Neural cell (in vitro differentiated cells): Measurements from ENCODE around the gene GPR42. TPM values are rescaled to one million over a fixed set of nuclear protein-coding genes. Genes with fewer than 3 reads are reported as not detected.

ENCODE experiments used
- H2AFZ ChIP-seq: fragments of 200-600, 300-800 bp; sonication (generic), shearing (Covaris generic); 2 replicates; pipeline ENCODE4 v1.6.0; 2014; ENCODE audit warnings: low read depth, mild to moderate bottlenecking, antibody characterized with exemption, low read length, moderate library complexity
- H3F3A ChIP-seq: fragments of 200-600 bp; shearing (Covaris generic); 2 replicates; pipeline ENCODE4 v1.6.1; 2016; ENCODE audit warnings: mild to moderate bottlenecking, moderate library complexity, mixed read lengths, antibody characterized with exemption, low read length; ENCODE audit not compliant: insufficient read depth, poor library complexity, severe bottlenecking
- H3K27ac ChIP-seq: fragments of 200-600, 300-800 bp; sonication (generic), shearing (Covaris generic); 2 replicates; pipeline ENCODE4 v1.5.1; 2014; ENCODE audit warnings: mild to moderate bottlenecking, low read length, moderate library complexity
- H3K27me3 ChIP-seq: fragments of 300-800, 200-600 bp; sonication (generic), shearing (Covaris generic); 2 replicates; pipeline ENCODE4 v1.6.0; 2014; ENCODE audit warnings: mild to moderate bottlenecking, low read depth, low read length, moderate library complexity; ENCODE audit not compliant: insufficient read depth
- H3K36me3 ChIP-seq: fragments of 300-800, 200-600 bp; sonication (generic), shearing (Covaris generic); 2 replicates; pipeline ENCODE4 v1.5.1; 2014; ENCODE audit warnings: mild to moderate bottlenecking, antibody characterized with exemption, low read length, moderate library complexity; ENCODE audit not compliant: insufficient read depth
- H3K4me2 ChIP-seq: fragments of 300-800, 200-600 bp; sonication (generic), shearing (Covaris generic); 2 replicates; pipeline ENCODE4 v1.6.0; 2014; ENCODE audit warnings: mild to moderate bottlenecking, low read length
- H3K4me3 ChIP-seq: fragments of 300-800, 200-600 bp; sonication (generic), shearing (Covaris generic); 2 replicates; pipeline ENCODE4 v1.5.1; 2014; ENCODE audit warnings: mild to moderate bottlenecking, low read length, moderate library complexity
- H3K79me2 ChIP-seq: fragments of 200-600 bp; shearing (Covaris generic); replicated peaks from 2 replicates; pipeline ENCODE4 v1.6.0; 2014; ENCODE audit warnings: mild to moderate bottlenecking, low read length, moderate library complexity; ENCODE audit not compliant: insufficient read depth
- H3K9ac ChIP-seq: fragments of 300-800, 200-600 bp; sonication (generic), shearing (Covaris generic); 2 replicates; pipeline ENCODE4 v1.6.1; 2016; ENCODE audit warnings: mild to moderate bottlenecking, low read length, mixed read lengths
- H3K9me2 ChIP-seq: fragments of 200-600 bp; shearing (Covaris generic); 2 replicates; pipeline ENCODE4 v1.6.1; 2016; ENCODE audit warnings: mild to moderate bottlenecking, low read length, mixed read lengths; ENCODE audit not compliant: insufficient read depth
- H3K9me3 ChIP-seq: fragments of 200-600, 300-800 bp; sonication (generic), shearing (Covaris generic); 2 replicates; pipeline ENCODE4 v1.6.1; 2016; ENCODE audit warnings: mild to moderate bottlenecking, mixed run types, low read length, moderate library complexity, mixed read lengths
- H4K20me1 ChIP-seq: fragments of 200-600 bp; shearing (Covaris generic); 2 replicates; pipeline ENCODE4 v1.6.1; 2016; ENCODE audit warnings: mild to moderate bottlenecking, mixed run types; ENCODE audit not compliant: insufficient read depth
- EP300 ChIP-seq: fragments of 450-650 bp; conservative IDR thresholded peaks from 2 replicates; pipeline ENCODE4 v1.6.1; 2014; ENCODE audit warnings: antibody characterized with exemption, mild to moderate bottlenecking, moderate library complexity; ENCODE audit not compliant: poor library complexity, severe bottlenecking
- EZH2 ChIP-seq: fragments of 200-600, 300-800 bp; shearing (Covaris generic), sonication (generic); IDR thresholded peaks from 2 replicates; pipeline ENCODE4 v1.6.1; 2014; ENCODE audit warnings: antibody characterized with exemption, low read length, borderline replicate concordance, mild to moderate bottlenecking; ENCODE audit not compliant: insufficient read depth, poor library complexity, severe bottlenecking
- MXI1 ChIP-seq: fragments of 450-650 bp; conservative IDR thresholded peaks from 2 replicates; pipeline ENCODE4 v1.6.1; 2014; ENCODE audit warnings: antibody characterized with exemption, mild to moderate bottlenecking; ENCODE audit not compliant: poor library complexity, severe bottlenecking
- POLR2AphosphoS5 ChIP-seq: IDR thresholded peaks from 2 replicates; pipeline ENCODE4 v1.6.1; 2012
- RAD21 ChIP-seq: fragments of 450-650 bp; conservative IDR thresholded peaks from 2 replicates; pipeline ENCODE4 v1.6.1; 2014; ENCODE audit warnings: antibody characterized with exemption, mild to moderate bottlenecking, moderate library complexity
- SMC3 ChIP-seq: fragments of 450-650 bp; conservative IDR thresholded peaks from 2 replicates; pipeline ENCODE4 v1.6.1; 2014; ENCODE audit warnings: antibody characterized with exemption, mild to moderate bottlenecking, moderate library complexity; ENCODE audit not compliant: poor library complexity
- TAF1 ChIP-seq: IDR thresholded peaks from 2 replicates; pipeline ENCODE4 v1.6.1; 2012; ENCODE audit warnings: low read depth
- polyA plus RNA-seq: library from polyadenylated mRNA; depleted of rRNA; stranded (reverse); fragments of >200 nt; gene quantifications from 2 replicates; pipeline ENCODE4 v1.2.3, GENCODE V29; 2014
- TF ChIP-seq, protein P1 (sequence below): fragments of 450-650 bp; IDR thresholded peaks from 2 replicates; pipeline ENCODE4 v1.5.1; 2014; ENCODE audit warnings: antibody characterized with exemption, mild to moderate bottlenecking, moderate library complexity; ENCODE audit not compliant: poor library complexity, severe bottlenecking
- TF ChIP-seq, protein P2 (sequence below): IDR thresholded peaks from 2 replicates; pipeline ENCODE4 v1.6.1; 2012; ENCODE audit warnings: borderline replicate concordance

The GPR42 gene
- polyA plus RNA-seq, 1 donor from 2014 or later: not detected

DNA sequence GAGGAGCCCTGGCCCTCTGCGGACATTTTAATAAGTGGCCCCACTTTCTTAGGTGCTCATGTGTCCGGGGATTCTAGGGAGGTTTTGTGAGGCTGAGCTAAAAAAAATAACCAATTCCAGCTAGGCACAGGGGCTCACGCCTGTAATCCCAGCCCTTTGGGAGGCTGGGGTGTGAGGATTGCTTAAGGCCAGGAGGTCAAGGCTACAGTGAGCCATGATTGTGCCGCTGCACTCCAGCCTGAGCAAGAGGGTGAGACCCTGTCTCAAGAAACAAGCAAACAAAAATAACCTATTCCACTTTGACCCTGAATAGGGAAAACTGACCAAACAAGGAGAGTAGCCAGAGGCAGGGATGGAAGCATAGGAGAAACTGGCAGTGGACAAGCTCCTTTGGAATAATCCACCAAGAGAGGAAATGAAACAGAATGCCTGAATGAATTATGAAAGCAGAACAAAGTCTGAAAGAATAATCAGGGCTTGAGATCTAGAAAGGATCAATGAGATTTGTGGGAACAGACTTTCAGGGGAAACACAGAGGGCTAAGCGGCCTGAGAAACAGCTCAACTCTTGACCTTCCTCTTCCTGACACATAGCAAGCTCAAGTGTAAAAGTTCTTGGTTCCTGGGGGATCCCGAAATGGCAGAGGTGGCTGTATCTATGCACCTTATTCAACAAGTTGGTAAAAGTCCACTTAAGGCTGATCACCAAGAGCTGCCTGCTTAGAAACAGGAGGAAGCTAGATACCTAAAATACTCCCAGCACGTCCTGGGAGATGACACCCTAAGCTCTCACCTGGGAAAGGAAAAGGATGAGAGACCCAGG lies 47.1 kb downstream of the GPR42 start:
- no peaks in the 10 kb centered on the region for H3K36me3 ChIP-seq
- H3K27me3 ChIP-seq: no peaks in the 10 kb centered on the region
- no peak overlapping the region for H3K27ac ChIP-seq
- H3K9me3 ChIP-seq: no peaks in the 10 kb centered on the region
- no peak overlapping the region for H2AFZ ChIP-seq
- no peak overlapping the region for H3K9ac ChIP-seq
- no peaks in the 10 kb centered on the region for H3K9me2 ChIP-seq
- no peaks in the 10 kb centered on the region for H3K79me2 ChIP-seq
- H4K20me1 ChIP-seq: no peaks in the 10 kb centered on the region
- no peak overlapping the region for H3K4me3 ChIP-seq
- H3K4me2 ChIP-seq: no peak overlapping the region
- TF ChIP-seq, protein P1, sequence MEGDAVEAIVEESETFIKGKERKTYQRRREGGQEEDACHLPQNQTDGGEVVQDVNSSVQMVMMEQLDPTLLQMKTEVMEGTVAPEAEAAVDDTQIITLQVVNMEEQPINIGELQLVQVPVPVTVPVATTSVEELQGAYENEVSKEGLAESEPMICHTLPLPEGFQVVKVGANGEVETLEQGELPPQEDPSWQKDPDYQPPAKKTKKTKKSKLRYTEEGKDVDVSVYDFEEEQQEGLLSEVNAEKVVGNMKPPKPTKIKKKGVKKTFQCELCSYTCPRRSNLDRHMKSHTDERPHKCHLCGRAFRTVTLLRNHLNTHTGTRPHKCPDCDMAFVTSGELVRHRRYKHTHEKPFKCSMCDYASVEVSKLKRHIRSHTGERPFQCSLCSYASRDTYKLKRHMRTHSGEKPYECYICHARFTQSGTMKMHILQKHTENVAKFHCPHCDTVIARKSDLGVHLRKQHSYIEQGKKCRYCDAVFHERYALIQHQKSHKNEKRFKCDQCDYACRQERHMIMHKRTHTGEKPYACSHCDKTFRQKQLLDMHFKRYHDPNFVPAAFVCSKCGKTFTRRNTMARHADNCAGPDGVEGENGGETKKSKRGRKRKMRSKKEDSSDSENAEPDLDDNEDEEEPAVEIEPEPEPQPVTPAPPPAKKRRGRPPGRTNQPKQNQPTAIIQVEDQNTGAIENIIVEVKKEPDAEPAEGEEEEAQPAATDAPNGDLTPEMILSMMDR: no peak
- TF ChIP-seq TAF1: no peak
- TF ChIP-seq SMC3: no peak
- TF ChIP-seq, protein P2, sequence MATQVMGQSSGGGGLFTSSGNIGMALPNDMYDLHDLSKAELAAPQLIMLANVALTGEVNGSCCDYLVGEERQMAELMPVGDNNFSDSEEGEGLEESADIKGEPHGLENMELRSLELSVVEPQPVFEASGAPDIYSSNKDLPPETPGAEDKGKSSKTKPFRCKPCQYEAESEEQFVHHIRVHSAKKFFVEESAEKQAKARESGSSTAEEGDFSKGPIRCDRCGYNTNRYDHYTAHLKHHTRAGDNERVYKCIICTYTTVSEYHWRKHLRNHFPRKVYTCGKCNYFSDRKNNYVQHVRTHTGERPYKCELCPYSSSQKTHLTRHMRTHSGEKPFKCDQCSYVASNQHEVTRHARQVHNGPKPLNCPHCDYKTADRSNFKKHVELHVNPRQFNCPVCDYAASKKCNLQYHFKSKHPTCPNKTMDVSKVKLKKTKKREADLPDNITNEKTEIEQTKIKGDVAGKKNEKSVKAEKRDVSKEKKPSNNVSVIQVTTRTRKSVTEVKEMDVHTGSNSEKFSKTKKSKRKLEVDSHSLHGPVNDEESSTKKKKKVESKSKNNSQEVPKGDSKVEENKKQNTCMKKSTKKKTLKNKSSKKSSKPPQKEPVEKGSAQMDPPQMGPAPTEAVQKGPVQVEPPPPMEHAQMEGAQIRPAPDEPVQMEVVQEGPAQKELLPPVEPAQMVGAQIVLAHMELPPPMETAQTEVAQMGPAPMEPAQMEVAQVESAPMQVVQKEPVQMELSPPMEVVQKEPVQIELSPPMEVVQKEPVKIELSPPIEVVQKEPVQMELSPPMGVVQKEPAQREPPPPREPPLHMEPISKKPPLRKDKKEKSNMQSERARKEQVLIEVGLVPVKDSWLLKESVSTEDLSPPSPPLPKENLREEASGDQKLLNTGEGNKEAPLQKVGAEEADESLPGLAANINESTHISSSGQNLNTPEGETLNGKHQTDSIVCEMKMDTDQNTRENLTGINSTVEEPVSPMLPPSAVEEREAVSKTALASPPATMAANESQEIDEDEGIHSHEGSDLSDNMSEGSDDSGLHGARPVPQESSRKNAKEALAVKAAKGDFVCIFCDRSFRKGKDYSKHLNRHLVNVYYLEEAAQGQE: no peak
- no peaks in the 10 kb centered on the region for H3F3A ChIP-seq

DNA sequence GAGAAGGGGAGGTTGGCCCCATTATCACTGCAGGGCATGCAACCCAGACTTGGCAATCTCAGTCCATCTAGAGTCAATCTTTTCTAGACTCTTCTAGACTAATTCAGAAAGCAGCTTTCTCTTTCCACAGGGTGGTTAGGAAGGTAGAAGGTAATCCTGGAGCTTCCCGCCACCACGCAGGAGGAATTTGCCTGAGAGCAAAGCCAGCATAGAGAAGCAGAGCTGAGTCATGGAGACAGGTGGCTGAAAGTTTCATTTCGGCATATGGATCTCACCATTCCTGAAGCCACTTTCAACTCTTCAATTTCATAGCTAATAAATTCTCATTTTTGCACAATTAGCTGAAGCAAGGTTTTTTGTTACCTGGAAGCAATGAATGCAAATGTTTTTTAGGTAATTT lies 48.2 kb downstream of the GPR42 start:
- H3K27me3 ChIP-seq: no peaks in the 10 kb centered on the region
- no peak overlapping the region for H2AFZ ChIP-seq
- H3K79me2 ChIP-seq: no peaks in the 10 kb centered on the region
- no peak overlapping the region for H3K4me2 ChIP-seq
- no peak overlapping the region for H3K9ac ChIP-seq
- no peaks in the 10 kb centered on the region for H4K20me1 ChIP-seq
- no peaks in the 10 kb centered on the region for H3K9me3 ChIP-seq
- no peak overlapping the region for H3K27ac ChIP-seq
- no peaks in the 10 kb centered on the region for H3F3A ChIP-seq
- no peaks in the 10 kb centered on the region for H3K36me3 ChIP-seq
- no peak overlapping the region for H3K4me3 ChIP-seq
- no peaks in the 10 kb centered on the region for H3K9me2 ChIP-seq
- TF ChIP-seq POLR2AphosphoS5 (no peak), SMC3 (no peak), EZH2 (no peak), MXI1 (no peak), TAF1 (no peak), EP300 (no peak), RAD21 (no peak)
- TF ChIP-seq, protein P2: no peak
- TF ChIP-seq, protein P1: no peak
